Uterus (tissue), 4 donors: ENCODE results near the gene ACADVL. TPM values are rescaled to one million over a fixed set of nuclear protein-coding genes. Genes with fewer than 3 reads are reported as not detected.
A peak's percentile ranks its signal among the peaks of the same experiment; 100 is the strongest.

ENCODE experiments used
- DNase-seq, 2 donors: peaks; one replicate each; pipeline ENCODE4 v3.0.0-alpha.2; 2019 to 2020
- H3K27ac ChIP-seq, 2 donors: fragments of 200-600 bp; sonication (generic); 1 replicate in 1 of 2; 2 replicates in 1 of 2; pipeline ENCODE4 v1.5.1; 2016 to 2018
- H3K27me3 ChIP-seq, 2 donors: fragments of 200-600 bp; sonication (generic); one replicate each; pipeline ENCODE4 v1.5.1; 2018 to 2019; ENCODE audit warnings: control low read depth in 1 of 2
- H3K36me3 ChIP-seq, 2 donors: fragments of 200-600 bp; sonication (generic); one replicate each; pipeline ENCODE4 v1.5.1; 2019; ENCODE audit warnings: control low read depth in 1 of 2
- H3K4me1 ChIP-seq, 2 donors: fragments of 200-600 bp; sonication (generic); one replicate each; pipeline ENCODE4 v1.5.1; 2018 to 2019; ENCODE audit warnings: control low read depth in 1 of 2
- H3K4me3 ChIP-seq, 2 donors: fragments of 200-600 bp; sonication (generic); 1 replicate in 1 of 2; 2 replicates in 1 of 2; pipeline ENCODE4 v1.5.1; 2018 to 2019; ENCODE audit warnings: mild to moderate bottlenecking in 1 of 2
- H3K9me3 ChIP-seq, 2 donors: fragments of 200-600 bp; sonication (generic); one replicate each; pipeline ENCODE4 v1.5.1; 2019; ENCODE audit warnings: control low read depth in 1 of 2
- POLR2A ChIP-seq, 2 donors: fragments of 450-650 bp; IDR thresholded peaks; one replicate each; pipeline ENCODE4 v1.6.1; 2016; ENCODE audit warnings: antibody characterized with exemption in 2 of 2, mild to moderate bottlenecking in 1 of 2, moderate library complexity in 1 of 2
- intact Hi-C: fragments of 100-400 bp; cut with DNase I; formaldehyde crosslinking; loops from one replicate; pipeline ENCODE4 v1.15.1; 2023; ENCODE audit warnings: low total_unique reads
- total RNA-seq, 4 donors: library from RNA; depleted of rRNA in 3 of 4; stranded (reverse); fragments of >200 nt in 3 of 4; gene quantifications; one replicate each; pipeline versions ENCODE4 v1.1.0 to v1.2.4, GENCODE V29; 2014 to 2023
- TF ChIP-seq, protein P1 (sequence below), 4 experiments: fragments of 200-600 bp in 2 of 4; fragments of 450-650 bp in 2 of 4; sonication (generic) in 2 of 4; IDR thresholded peaks; one replicate each; pipeline ENCODE4 v1.5.1; 2016 to 2019; ENCODE audit warnings: antibody characterized with exemption in 4 of 4, mild to moderate bottlenecking in 2 of 4, moderate library complexity in 1 of 4
- donor health status: DM: yes; HTN: yes; CAD: no.

ACADVL gene
- total RNA-seq, 4 donors from 2014 or later: 167 to 800 (median 399) TPM

DNA sequence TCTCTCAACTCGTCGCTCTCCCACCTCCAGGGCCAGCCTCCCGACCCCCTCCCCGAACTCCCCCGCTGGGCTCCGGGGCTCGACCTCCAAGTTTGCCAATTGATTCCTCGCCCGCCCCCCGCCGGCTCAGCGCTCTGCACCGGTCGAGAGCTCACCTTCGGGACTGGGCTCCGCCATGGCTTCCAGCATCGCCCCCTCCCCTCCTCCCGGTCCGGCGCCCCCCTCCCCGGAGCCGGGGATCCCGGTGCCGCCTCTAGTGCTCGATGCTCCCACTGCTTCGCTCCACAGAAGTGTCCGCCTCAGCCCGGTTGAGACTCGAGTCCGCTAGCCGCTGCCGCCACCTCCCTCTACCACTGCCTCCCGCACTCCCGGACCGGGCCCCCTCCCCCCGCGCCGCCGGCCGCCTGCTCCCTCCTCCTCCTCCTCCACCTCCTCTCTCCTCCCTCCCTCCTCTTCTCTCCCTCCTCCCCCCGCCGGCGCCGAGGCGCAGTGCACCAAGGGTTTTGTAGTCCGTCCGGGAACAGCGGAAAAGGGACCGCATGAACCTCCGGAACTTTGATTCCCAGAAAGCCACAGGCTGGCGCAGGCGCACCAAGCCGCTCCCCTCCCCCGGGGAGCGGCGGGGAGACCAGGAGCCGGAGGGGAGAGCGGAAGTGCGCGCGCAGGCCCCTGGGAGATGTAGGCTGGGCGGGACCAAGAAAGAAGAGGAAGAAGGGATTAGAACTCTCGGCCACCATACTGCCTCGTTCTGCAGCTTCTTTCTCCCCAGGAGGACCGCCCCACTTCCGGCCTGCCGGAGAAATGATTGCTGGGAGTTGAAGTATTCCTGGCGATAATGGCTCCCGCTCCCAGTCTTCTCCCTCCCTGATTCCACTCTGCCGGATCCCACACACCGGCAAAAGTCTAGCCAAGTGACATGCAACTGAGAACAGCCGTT is 19.6 kb downstream of the ACADVL start, which contains the start of gene PHF23:
TSS of gene PHF23 (minus strand) at position 367 of the 937 bp plus-strand sequence. CDS start at position 189, 178 bp downstream.
- Histone ChIP-seq H3K4me1 (peaks cover 9 to 14% of the 10 kb centered on the region in 2 donors), H3K27me3 (no peaks in the 10 kb centered on the region), H3K4me3 (peak within 1 kb of the TSS; percentile 86 to 100), H3K27ac (peak within 1 kb of the TSS; percentile 96 to 99), H3K9me3 (no peaks in the 10 kb centered on the region), H3K36me3 (no peaks in the 10 kb centered on the region)
- peak; percentile 36 to 80 for TF ChIP-seq POLR2A (IDR thresholded peaks at IDR 0.05)
- TF ChIP-seq, protein P1, sequence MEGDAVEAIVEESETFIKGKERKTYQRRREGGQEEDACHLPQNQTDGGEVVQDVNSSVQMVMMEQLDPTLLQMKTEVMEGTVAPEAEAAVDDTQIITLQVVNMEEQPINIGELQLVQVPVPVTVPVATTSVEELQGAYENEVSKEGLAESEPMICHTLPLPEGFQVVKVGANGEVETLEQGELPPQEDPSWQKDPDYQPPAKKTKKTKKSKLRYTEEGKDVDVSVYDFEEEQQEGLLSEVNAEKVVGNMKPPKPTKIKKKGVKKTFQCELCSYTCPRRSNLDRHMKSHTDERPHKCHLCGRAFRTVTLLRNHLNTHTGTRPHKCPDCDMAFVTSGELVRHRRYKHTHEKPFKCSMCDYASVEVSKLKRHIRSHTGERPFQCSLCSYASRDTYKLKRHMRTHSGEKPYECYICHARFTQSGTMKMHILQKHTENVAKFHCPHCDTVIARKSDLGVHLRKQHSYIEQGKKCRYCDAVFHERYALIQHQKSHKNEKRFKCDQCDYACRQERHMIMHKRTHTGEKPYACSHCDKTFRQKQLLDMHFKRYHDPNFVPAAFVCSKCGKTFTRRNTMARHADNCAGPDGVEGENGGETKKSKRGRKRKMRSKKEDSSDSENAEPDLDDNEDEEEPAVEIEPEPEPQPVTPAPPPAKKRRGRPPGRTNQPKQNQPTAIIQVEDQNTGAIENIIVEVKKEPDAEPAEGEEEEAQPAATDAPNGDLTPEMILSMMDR (IDR thresholded peaks at IDR 0.05): peak in 1 of 4 experiments; percentile 35
- DNase-seq: peak; percentile 99
- intact Hi-C loops: no loop called here

DNA sequence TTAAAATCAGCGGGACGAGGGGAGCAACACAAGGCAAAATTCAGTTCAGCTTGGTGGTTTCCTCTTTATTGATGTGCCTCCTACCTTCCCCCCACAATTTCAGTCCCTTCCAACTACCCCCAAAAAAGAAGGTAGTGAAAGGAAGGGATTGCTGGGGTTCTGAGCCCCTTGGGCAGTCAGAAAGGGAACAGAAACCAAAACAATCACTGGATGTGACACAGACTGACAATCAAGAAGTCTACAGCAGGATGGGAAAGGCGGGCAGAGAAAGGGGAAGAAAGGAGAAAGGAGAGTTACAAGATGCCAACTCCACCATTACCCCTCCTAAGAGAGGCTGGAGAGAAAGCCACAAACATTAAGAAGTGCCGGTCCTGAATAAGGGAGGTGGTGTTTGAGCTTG is 20.6 kb downstream of the ACADVL start:
- no peaks in the 10 kb centered on the region for H3K27me3 ChIP-seq
- TF ChIP-seq, protein P1 (IDR thresholded peaks at IDR 0.05): no peak
- TF ChIP-seq POLR2A (IDR thresholded peaks at IDR 0.05): no peak
- peaks cover 9% of the 10 kb centered on the region in 2 donors for H3K4me1 ChIP-seq
- intact Hi-C loops: no loop called here
- no peaks in the 10 kb centered on the region for H3K9me3 ChIP-seq
- peak overlapping the region in 1 of 2 donors; percentile 93 for H3K4me3 ChIP-seq
- peak overlapping the region; percentile 95 to 99 for H3K27ac ChIP-seq
- no peaks in the 10 kb centered on the region for H3K36me3 ChIP-seq
- DNase-seq: no peak

DNA sequence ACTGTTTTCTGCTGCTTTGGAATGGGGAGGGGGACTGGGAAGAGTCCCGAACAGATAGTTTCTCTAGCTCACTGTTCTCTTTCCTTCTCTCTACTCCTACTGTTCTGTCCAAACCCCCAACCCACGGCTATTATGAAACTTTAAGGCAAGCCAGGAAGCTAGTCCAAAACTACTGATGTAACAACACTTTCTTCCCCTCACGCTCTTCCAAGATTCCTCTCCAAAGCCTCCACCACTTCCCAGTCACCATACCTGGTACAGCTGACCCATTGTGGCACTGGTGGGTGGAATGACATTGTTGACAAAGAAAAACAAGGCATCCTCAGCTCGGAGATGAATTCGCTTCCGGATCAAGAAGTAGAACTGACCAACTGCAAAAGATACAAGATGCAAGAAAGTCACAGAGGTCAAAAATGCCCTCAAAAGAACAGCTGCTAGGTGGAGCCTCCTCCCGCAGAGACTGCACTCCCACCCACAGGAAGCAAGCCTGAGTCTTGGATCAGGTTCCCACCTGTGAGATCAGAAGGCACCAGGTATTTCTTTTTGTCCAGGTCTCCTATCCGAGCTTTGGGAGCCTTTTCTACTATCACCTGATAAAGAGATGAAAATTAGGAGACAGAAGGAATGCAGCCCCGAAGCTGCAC is 21.5 kb downstream of the ACADVL start:
- Histone ChIP-seq H3K27me3 (no peaks in the 10 kb centered on the region), H3K36me3 (no peaks in the 10 kb centered on the region), H3K4me3 (peak overlapping the region; percentile 75 to 93), H3K4me1 (peaks cover 9% of the 10 kb centered on the region in 2 donors), H3K27ac (peak overlapping the region; percentile 95 to 99), H3K9me3 (no peaks in the 10 kb centered on the region)
- intact Hi-C loops: no loop called here
- DNase-seq: no peak
- no peak for TF ChIP-seq POLR2A (IDR thresholded peaks at IDR 0.05)
- TF ChIP-seq, protein P1 (IDR thresholded peaks at IDR 0.05): no peak

- peak within 1 kb of the TSS; percentile 95 to 99 for H3K27ac ChIP-seq
- no peaks in the 10 kb centered on the region for H3K36me3 ChIP-seq
- intact Hi-C loops: no loop called here
- TF ChIP-seq, protein P1 (IDR thresholded peaks at IDR 0.05): peak in 1 of 4 experiments; percentile 14
- TF ChIP-seq POLR2A (IDR thresholded peaks at IDR 0.05): peak; percentile 70 to 76
- H3K27me3 ChIP-seq: no peaks in the 10 kb centered on the region
- DNase-seq: peak; percentile 95 to 96
- H3K4me1 ChIP-seq: peaks cover 7 to 9% of the 10 kb centered on the region in 2 donors
- H3K4me3 ChIP-seq: peak within 1 kb of the TSS; percentile 75 to 93
- H3K9me3 ChIP-seq: no peaks in the 10 kb centered on the region
These were observed 22.3 kb downstream of the ACADVL start, which contains the start of gene GABARAP for GRCh38 chr17:7241783-7242716. GABARAP (minus strand) TSS chr17:7242449; CDS start chr17:7242330, 119 bp downstream.
